IMR-90 (cell line): ENCODE measurements around the gene PPP2R5A. TPM values are rescaled to one million over a fixed set of nuclear protein-coding genes. Genes with fewer than 3 reads are reported as not detected.

Source experiments
- ATAC-seq: fragments of 200-7000 bp; cut with Tn5 transposase; 2 replicates; pipeline ENCODE4 v1.9.1; 2020; ENCODE audit warnings: low read depth, mild to moderate bottlenecking, moderate library complexity
- BruUV-seq: library from RNA; stranded (reverse); fragments of 400-500 nt; replicated peaks from 2 replicates; lab custom pipeline; 2021; lab: Mats Ljungman, UMichigan
- CTCF ChIA-PET: fragments of 300-600 bp; formaldehyde crosslinking; extraction: SDS; loops from one replicate; lab custom pipeline; 2021; ENCODE audit warnings: antibody characterized with exemption; lab: Yijun Ruan, JAX
- POLR2A ChIA-PET: fragments of 300-600 bp; sonication (Branson Sonifier 250); formaldehyde crosslinking; loops from one replicate; lab custom pipeline; 2022; ENCODE audit warnings: antibody characterized with exemption; ENCODE audit not compliant: unreplicated experiment; lab: Charles Lee
- DNase-seq: peaks from one replicate; pipeline ENCODE4 v3.0.0; 2013
- H2AFZ ChIP-seq: replicated peaks from 2 replicates; pipeline ENCODE3; 2013; ENCODE audit warnings: low read length, mild to moderate bottlenecking; ENCODE audit not compliant: poor library complexity
- H2AK5ac ChIP-seq: 2 replicates; pipeline ENCODE4 v1.6.1; 2013; ENCODE audit warnings: low read depth, low read length, inconsistent platforms
- H2AK9ac ChIP-seq: replicated peaks from 2 replicates; pipeline ENCODE3; 2013; ENCODE audit warnings: mild to moderate bottlenecking, low read depth, low read length, moderate library complexity; ENCODE audit not compliant: poor library complexity
- H2BK120ac ChIP-seq: 2 replicates; pipeline ENCODE4 v1.6.1; 2013; ENCODE audit warnings: low read depth, low read length, inconsistent platforms
- H2BK15ac ChIP-seq: 3 replicates; pipeline ENCODE4 v1.6.1; 2013; ENCODE audit warnings: low read depth, low read length, inconsistent platforms
- H2BK20ac ChIP-seq: 2 replicates; pipeline ENCODE4 v1.6.1; 2013; ENCODE audit warnings: low read depth, mild to moderate bottlenecking, inconsistent platforms, low read length, moderate library complexity
- H2BK5ac ChIP-seq: 2 replicates; pipeline ENCODE4 v1.6.1; 2013; ENCODE audit warnings: mild to moderate bottlenecking, low read depth, low read length, inconsistent platforms; ENCODE audit not compliant: poor library complexity, severe bottlenecking
- H3K14ac ChIP-seq: replicated peaks from 2 replicates; pipeline ENCODE4 v1.6.1; 2013; ENCODE audit warnings: low read depth, low read length, inconsistent platforms
- H3K18ac ChIP-seq: 2 replicates; pipeline ENCODE4 v1.6.1; 2013; ENCODE audit warnings: low read depth, low read length, control low read depth
- H3K23ac ChIP-seq: 2 replicates; pipeline ENCODE4 v1.6.1; 2013; ENCODE audit warnings: low read depth, low read length, inconsistent platforms
- H3K27ac ChIP-seq: 2 replicates; pipeline ENCODE4 v1.5.1; 2013; ENCODE audit warnings: mild to moderate bottlenecking, control low read depth, low read length; ENCODE audit not compliant: insufficient read depth
- H3K27me3 ChIP-seq: 2 replicates; pipeline ENCODE4 v1.6.1; 2013; ENCODE audit warnings: low read length; ENCODE audit not compliant: control insufficient read depth, insufficient read depth
- H3K36me3 ChIP-seq: 2 replicates; pipeline ENCODE4 v1.6.1; 2013; ENCODE audit warnings: low read length, mixed read lengths; ENCODE audit not compliant: control insufficient read depth, insufficient read depth
- H3K4ac ChIP-seq: 2 replicates; pipeline ENCODE4 v1.6.1; 2013; ENCODE audit warnings: low read depth, low read length, inconsistent platforms
- H3K4me1 ChIP-seq: 2 replicates; pipeline ENCODE4 v1.6.1; 2013; ENCODE audit warnings: low read length, mixed read lengths; ENCODE audit not compliant: control insufficient read depth, insufficient read depth
- H3K4me2 ChIP-seq: 2 replicates; pipeline ENCODE4 v1.6.1; 2013; ENCODE audit warnings: low read depth, mild to moderate bottlenecking, control low read depth, low read length, moderate library complexity
- H3K4me3 ChIP-seq: 2 replicates; pipeline ENCODE4 v1.5.1; 2013; ENCODE audit warnings: low read depth, mild to moderate bottlenecking, control low read depth, low read length, moderate library complexity; ENCODE audit not compliant: insufficient read depth
- H3K56ac ChIP-seq: 2 replicates; pipeline ENCODE4 v1.6.1; 2013; ENCODE audit warnings: low read length, inconsistent platforms; ENCODE audit not compliant: insufficient read depth; ENCODE audit errors: extremely low read depth
- H3K79me1 ChIP-seq, 2 experiments: 2 replicates each; pipeline ENCODE4 v1.6.1; 2013; ENCODE audit warnings: low read length in 2 of 2, inconsistent platforms in 1 of 2, low read depth in 1 of 2
- H3K9ac ChIP-seq: 2 replicates; pipeline ENCODE4 v1.6.1; 2013; ENCODE audit warnings: low read depth, low read length, control low read depth
- H3K9me1 ChIP-seq: 2 replicates; pipeline ENCODE4 v1.6.1; 2013; ENCODE audit warnings: low read length, inconsistent platforms; ENCODE audit not compliant: insufficient read depth
- H3K9me3 ChIP-seq: 2 replicates; pipeline ENCODE4 v1.6.1; 2013; ENCODE audit warnings: low read length; ENCODE audit not compliant: control insufficient read depth, insufficient read depth
- H4K20me1 ChIP-seq: 2 replicates; pipeline ENCODE4 v1.6.1; 2013; ENCODE audit warnings: low read length, inconsistent platforms; ENCODE audit not compliant: insufficient read depth
- H4K5ac ChIP-seq: 2 replicates; pipeline ENCODE4 v1.6.1; 2013; ENCODE audit warnings: mild to moderate bottlenecking, low read depth, low read length, control low read depth
- H4K8ac ChIP-seq, 2 experiments: 2 replicates each; pipeline ENCODE4 v1.6.1; 2013; ENCODE audit warnings: low read depth in 2 of 2, low read length in 2 of 2, control low read depth in 1 of 2, inconsistent platforms in 1 of 2
- H4K91ac ChIP-seq: 2 replicates; pipeline ENCODE4 v1.6.1; 2013; ENCODE audit warnings: low read depth, low read length, inconsistent platforms; ENCODE audit not compliant: insufficient read depth
- CEBPB ChIP-seq: IDR thresholded peaks from 2 replicates; pipeline ENCODE4 v1.6.1; 2012; ENCODE audit warnings: low read depth, low read length, improper control_type of control experiment
- CHD1 ChIP-seq: IDR thresholded peaks from 2 replicates; pipeline ENCODE4 v1.6.1; 2012; ENCODE audit warnings: low read depth, low read length, improper control_type of control experiment
- MAZ ChIP-seq: IDR thresholded peaks from 2 replicates; pipeline ENCODE4 v1.6.1; 2012; ENCODE audit warnings: low read depth, mild to moderate bottlenecking, low read length, improper control_type of control experiment, moderate library complexity, borderline replicate concordance
- POLR2A ChIP-seq: IDR thresholded peaks from 2 replicates; pipeline ENCODE4 v1.6.1; 2012; ENCODE audit warnings: mild to moderate bottlenecking, low read depth, low read length
- RAD21 ChIP-seq: IDR thresholded peaks from 2 replicates; pipeline ENCODE4 v1.6.1; 2012; ENCODE audit warnings: low read length, improper control_type of control experiment
- SMC3 ChIP-seq: fragments of 150-350 bp; IDR thresholded peaks from 2 replicates; pipeline ENCODE4 v1.6.1; 2016; ENCODE audit warnings: low read depth, mild to moderate bottlenecking, antibody characterized with exemption, low read length, moderate library complexity
- WGBS, 2 experiments: methylation state at CpG; one replicate each; pipeline versions ENCODE4 v1.1.5 to v1.1.7; 2013; ENCODE audit warnings: missing lambda C conversion rate in 2 of 2; ENCODE audit not compliant: insufficient read length in 1 of 2; ENCODE audit errors: extremely low coverage in 2 of 2; 5-methylcytosine and 5-hydroxymethylcytosine counted together
- dilution Hi-C: fragments of 300-500 bp; cut with HindIII; formaldehyde crosslinking; loops from one replicate; pipeline ENCODE4 v1.14.3; 2018; ENCODE audit warnings: low sequenced_read_pairs; ENCODE audit not compliant: unreplicated experiment
- in situ Hi-C: fragments of 300-500 bp; cut with MboI; formaldehyde crosslinking; loops from 3 replicates; pipeline ENCODE4 v1.14.3; 2019; ENCODE audit warnings: low sequenced_read_pairs, inconsistent platforms, mixed read lengths
- intact Hi-C: fragments of 100-400 bp; cut with micrococcal nuclease; formaldehyde crosslinking; loops from 2 replicates; pipeline ENCODE4 v1.10.0; 2022
- polyA plus RNA-seq, 3 experiments: library from polyadenylated mRNA; depleted of rRNA; stranded (reverse); fragments of >200 nt; gene quantifications; 2 replicates each; pipeline ENCODE4 v1.2.3, GENCODE V29; 2012; ENCODE audit warnings: low replicate concordance in 1 of 3
- total RNA-seq: library from RNA; depleted of rRNA; stranded (reverse); fragments of >200 nt; gene quantifications from 2 replicates; pipeline ENCODE4 v1.2.3, GENCODE V29; 2012
- TF ChIP-seq, protein P1 (sequence below): conservative IDR thresholded peaks from 2 replicates; pipeline ENCODE4 v1.5.1; 2012; ENCODE audit warnings: mild to moderate bottlenecking, low read depth, low read length, improper control_type of control experiment

PPP2R5A gene
- total and polyA plus RNA-seq, 2 of the 4 experiments (the other 2 are of a cell fraction), result 8.4 to 12.6 TPM

DNA sequence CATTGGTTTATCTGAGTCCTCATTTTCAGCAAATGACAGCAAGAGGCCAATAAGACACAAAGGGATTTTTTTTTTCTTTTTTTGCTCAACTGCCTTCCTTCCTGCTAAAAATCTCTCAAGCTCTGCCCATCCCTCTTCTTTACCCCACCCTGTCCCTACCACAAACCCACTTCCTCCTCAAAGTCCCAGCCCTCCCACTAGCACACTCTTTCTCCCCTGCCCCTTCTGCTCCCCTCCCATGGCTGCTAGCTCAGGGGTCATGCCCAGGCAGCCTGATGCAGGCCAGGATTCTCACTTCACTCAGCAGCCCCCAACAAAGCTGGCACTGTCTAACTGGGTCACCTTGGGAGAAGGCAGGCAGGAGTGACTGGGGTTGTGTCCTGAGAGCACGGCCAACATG lies 28.8 kb upstream of the PPP2R5A start:
- CTCF ChIA-PET, result interaction anchor here (0.5 kb wide), 1 partner anchor 18 kb away, joined by 4 read pairs; no protein-coding TSS in a partner anchor
- no CpG with 5 or more reads among the region's 1 CpG for WGBS, 2 experiments
- POLR2A ChIA-PET, result interaction anchor here (0.6 kb wide), 1 partner anchor 65 kb away, joined by 4 read pairs; no protein-coding TSS in a partner anchor

More for the DNA sequence above, 28.8 kb upstream of the PPP2R5A start:
- no peaks in the 10 kb centered on the region for H3K9me3 ChIP-seq
- H3K36me3 ChIP-seq, result no peaks in the 10 kb centered on the region
- no peak overlapping the region for H2BK120ac ChIP-seq
- no peak for ATAC-seq
- H3K4me3 ChIP-seq, result no peak overlapping the region
- intact Hi-C loops (no loop called here), dilution Hi-C loops (no loop called here), in situ Hi-C loops (no loop called here)
- H3K56ac ChIP-seq, result no peak overlapping the region
- H3K79me1 ChIP-seq, result no peaks in the 10 kb centered on the region
- peak overlapping the region; percentile 35; the same call in 1 of the 2 replicates for H4K5ac ChIP-seq
- H2AK5ac ChIP-seq, result no peak overlapping the region
- no peaks in the 10 kb centered on the region for H3K9me1 ChIP-seq
- no peak overlapping the region for H2AK9ac ChIP-seq
- H4K8ac ChIP-seq, result no peak overlapping the region
- TF ChIP-seq RAD21 (no peak), SMC3 (no peak), POLR2A (no peak), CEBPB (no peak), CHD1 (no peak), MAZ (no peak)
- TF ChIP-seq, protein P1, sequence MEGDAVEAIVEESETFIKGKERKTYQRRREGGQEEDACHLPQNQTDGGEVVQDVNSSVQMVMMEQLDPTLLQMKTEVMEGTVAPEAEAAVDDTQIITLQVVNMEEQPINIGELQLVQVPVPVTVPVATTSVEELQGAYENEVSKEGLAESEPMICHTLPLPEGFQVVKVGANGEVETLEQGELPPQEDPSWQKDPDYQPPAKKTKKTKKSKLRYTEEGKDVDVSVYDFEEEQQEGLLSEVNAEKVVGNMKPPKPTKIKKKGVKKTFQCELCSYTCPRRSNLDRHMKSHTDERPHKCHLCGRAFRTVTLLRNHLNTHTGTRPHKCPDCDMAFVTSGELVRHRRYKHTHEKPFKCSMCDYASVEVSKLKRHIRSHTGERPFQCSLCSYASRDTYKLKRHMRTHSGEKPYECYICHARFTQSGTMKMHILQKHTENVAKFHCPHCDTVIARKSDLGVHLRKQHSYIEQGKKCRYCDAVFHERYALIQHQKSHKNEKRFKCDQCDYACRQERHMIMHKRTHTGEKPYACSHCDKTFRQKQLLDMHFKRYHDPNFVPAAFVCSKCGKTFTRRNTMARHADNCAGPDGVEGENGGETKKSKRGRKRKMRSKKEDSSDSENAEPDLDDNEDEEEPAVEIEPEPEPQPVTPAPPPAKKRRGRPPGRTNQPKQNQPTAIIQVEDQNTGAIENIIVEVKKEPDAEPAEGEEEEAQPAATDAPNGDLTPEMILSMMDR, result no peak
- H2BK15ac ChIP-seq, result no peak overlapping the region
- H2AFZ ChIP-seq, result peak overlapping the region; percentile 24
- H2BK20ac ChIP-seq, result no peak overlapping the region
- DNase-seq, result no peak
- no peak overlapping the region for H3K9ac ChIP-seq
- H3K14ac ChIP-seq, result no peak overlapping the region
- H3K23ac ChIP-seq, result no peak overlapping the region
- peaks cover 2% of the 10 kb centered on the region; the same call in 1 of the 2 replicates for H3K4me1 ChIP-seq
- H4K20me1 ChIP-seq, result no peaks in the 10 kb centered on the region
- no peak overlapping the region; the same call in 1 of the 2 replicates for H3K18ac ChIP-seq
- H2BK5ac ChIP-seq, result no peak overlapping the region
- no peaks in the 10 kb centered on the region; the same call in 1 of the 2 replicates for H3K27me3 ChIP-seq
- no peak overlapping the region for H3K4ac ChIP-seq
- no TSS peak for BruUV-seq
- H3K4me2 ChIP-seq, result no peak overlapping the region
- H3K27ac ChIP-seq, result no peak overlapping the region
- H4K91ac ChIP-seq, result no peak overlapping the region
